Measurements from ENCODE around the gene CSMD2. TPM values are rescaled to one million over a fixed set of nuclear protein-coding genes. Genes with fewer than 3 reads are reported as not detected.

CSMD2 gene
- polyA plus RNA-seq, 4 donors, result under 0.01 to 0.54 (median 0.09) TPM

- H3K27me3 ChIP-seq (ENCODE audit: control insufficient read depth in 3 of 3, insufficient read depth in 3 of 3, low read length in 3 of 3), result no peaks in the 10 kb centered on the region
- no peaks in the 10 kb centered on the region for H3K9me3 ChIP-seq (ENCODE audit: control insufficient read depth in 2 of 2, insufficient read depth in 1 of 2, low read depth in 1 of 2, low read length in 1 of 2)
- H3K4me1 ChIP-seq (ENCODE audit: control insufficient read depth in 3 of 3, insufficient read depth in 2 of 3, low read depth in 1 of 3, low read length in 2 of 3), result no peaks in the 10 kb centered on the region
- no peak overlapping the region for H3K27ac ChIP-seq (ENCODE audit: low read depth in 1 of 3, low read length in 2 of 3)
- H3K4me3 ChIP-seq (ENCODE audit: low read depth in 1 of 3, low read length in 3 of 3), result no peak overlapping the region
- no peaks in the 10 kb centered on the region for H3K36me3 ChIP-seq (ENCODE audit: control insufficient read depth in 3 of 3, insufficient read depth in 2 of 3, low read depth in 1 of 3, low read length in 3 of 3)
- no peak for FAIRE-seq
- no peak for DNase-seq
- WGBS, 3 donors, result 70 to 79% (median 72%) methylated on average over 4 of the region's 4 CpGs
Measured at GRCh38 chr1:33931111-33931475, 233.9 kb downstream of the CSMD2 start.

GRCh38 chr1:33930346-33931110 lies 234.5 kb downstream of the CSMD2 start:
- no peaks in the 10 kb centered on the region for H3K36me3 ChIP-seq (ENCODE audit: control insufficient read depth in 3 of 3, insufficient read depth in 2 of 3, low read depth in 1 of 3, low read length in 3 of 3)
- no peaks in the 10 kb centered on the region for H3K4me1 ChIP-seq (ENCODE audit: control insufficient read depth in 3 of 3, insufficient read depth in 2 of 3, low read depth in 1 of 3, low read length in 2 of 3)
- DNase-seq (no peak), FAIRE-seq (no peak)
- 66 to 70% (median 69%) methylated on average over 11 of the region's 11 CpGs for WGBS, 3 donors
- H3K27me3 ChIP-seq (ENCODE audit: control insufficient read depth in 3 of 3, insufficient read depth in 3 of 3, low read length in 3 of 3), result peaks cover 0 to 3% (median 0%) of the 10 kb centered on the region in 3 donors
- no peaks in the 10 kb centered on the region for H3K9me3 ChIP-seq (ENCODE audit: control insufficient read depth in 2 of 2, insufficient read depth in 1 of 2, low read depth in 1 of 2, low read length in 1 of 2)
- H3K27ac ChIP-seq (ENCODE audit: low read depth in 1 of 3, low read length in 2 of 3), result no peak overlapping the region
- H3K4me3 ChIP-seq (ENCODE audit: low read depth in 1 of 3, low read length in 3 of 3), result no peak overlapping the region

- no peak overlapping the region for H3K4me3 ChIP-seq (ENCODE audit: low read depth in 1 of 3, low read length in 3 of 3)
- H3K27ac ChIP-seq (ENCODE audit: low read depth in 1 of 3, low read length in 2 of 3), result no peak overlapping the region
- no peaks in the 10 kb centered on the region for H3K4me1 ChIP-seq (ENCODE audit: control insufficient read depth in 3 of 3, insufficient read depth in 2 of 3, low read depth in 1 of 3, low read length in 2 of 3)
- H3K9me3 ChIP-seq (ENCODE audit: control insufficient read depth in 2 of 2, insufficient read depth in 1 of 2, low read depth in 1 of 2, low read length in 1 of 2), result no peaks in the 10 kb centered on the region
- FAIRE-seq (no peak), DNase-seq (no peak)
- peaks cover 0 to 3% (median 0%) of the 10 kb centered on the region in 3 donors for H3K27me3 ChIP-seq (ENCODE audit: control insufficient read depth in 3 of 3, insufficient read depth in 3 of 3, low read length in 3 of 3)
- no peaks in the 10 kb centered on the region for H3K36me3 ChIP-seq (ENCODE audit: control insufficient read depth in 3 of 3, insufficient read depth in 2 of 3, low read depth in 1 of 3, low read length in 3 of 3)
Measured at GRCh38 chr1:33928251-33928650, 236.8 kb downstream of the CSMD2 start.

- no peak for FAIRE-seq
- no peak for DNase-seq
- Histone ChIP-seq H3K27me3 (ENCODE audit: control insufficient read depth in 3 of 3, insufficient read depth in 3 of 3, low read length in 3 of 3) (peaks cover 0 to 3% (median 0%) of the 10 kb centered on the region in 3 donors), H3K27ac (ENCODE audit: low read depth in 1 of 3, low read length in 2 of 3) (no peak overlapping the region), H3K4me3 (ENCODE audit: low read depth in 1 of 3, low read length in 3 of 3) (no peak overlapping the region), H3K36me3 (ENCODE audit: control insufficient read depth in 3 of 3, insufficient read depth in 2 of 3, low read depth in 1 of 3, low read length in 3 of 3) (no peaks in the 10 kb centered on the region), H3K9me3 (ENCODE audit: control insufficient read depth in 2 of 2, insufficient read depth in 1 of 2, low read depth in 1 of 2, low read length in 1 of 2) (no peaks in the 10 kb centered on the region), H3K4me1 (ENCODE audit: control insufficient read depth in 3 of 3, insufficient read depth in 2 of 3, low read depth in 1 of 3, low read length in 2 of 3) (no peaks in the 10 kb centered on the region)
- 62 to 73% (median 68%) methylated on average over 2 of the region's 2 CpGs for WGBS, 3 donors
Measured at GRCh38 chr1:33927721-33928120, 237.3 kb downstream of the CSMD2 start.

- H3K4me3 ChIP-seq (ENCODE audit: low read depth in 1 of 3, low read length in 3 of 3), result no peak overlapping the region
- no peaks in the 10 kb centered on the region for H3K4me1 ChIP-seq (ENCODE audit: control insufficient read depth in 3 of 3, insufficient read depth in 2 of 3, low read depth in 1 of 3, low read length in 2 of 3)
- no peaks in the 10 kb centered on the region for H3K36me3 ChIP-seq (ENCODE audit: control insufficient read depth in 3 of 3, insufficient read depth in 2 of 3, low read depth in 1 of 3, low read length in 3 of 3)
- DNase-seq (no peak), FAIRE-seq (no peak)
- 80 to 86% (median 84%) methylated on average over 8 of the region's 8 CpGs for WGBS, 3 donors
- no peaks in the 10 kb centered on the region for H3K9me3 ChIP-seq (ENCODE audit: control insufficient read depth in 2 of 2, insufficient read depth in 1 of 2, low read depth in 1 of 2, low read length in 1 of 2)
- H3K27ac ChIP-seq (ENCODE audit: low read depth in 1 of 3, low read length in 2 of 3), result no peak overlapping the region
- peaks cover 0 to 3% (median 0%) of the 10 kb centered on the region in 3 donors for H3K27me3 ChIP-seq (ENCODE audit: control insufficient read depth in 3 of 3, insufficient read depth in 3 of 3, low read length in 3 of 3)
Measured at GRCh38 chr1:33925586-33925985, 239.4 kb downstream of the CSMD2 start.

GRCh38 chr1:33921281-33921680 lies 243.7 kb downstream of the CSMD2 start:
- no peak overlapping the region for H3K27ac ChIP-seq (ENCODE audit: low read depth in 1 of 3, low read length in 2 of 3)
- no peaks in the 10 kb centered on the region for H3K9me3 ChIP-seq (ENCODE audit: control insufficient read depth in 2 of 2, insufficient read depth in 1 of 2, low read depth in 1 of 2, low read length in 1 of 2)
- FAIRE-seq (no peak), DNase-seq (no peak)
- 77 to 85% (median 83%) methylated on average over 5 of the region's 5 CpGs for WGBS, 3 donors
- peaks cover 0 to 5% (median 0%) of the 10 kb centered on the region in 3 donors for H3K27me3 ChIP-seq (ENCODE audit: control insufficient read depth in 3 of 3, insufficient read depth in 3 of 3, low read length in 3 of 3)
- H3K4me1 ChIP-seq (ENCODE audit: control insufficient read depth in 3 of 3, insufficient read depth in 2 of 3, low read depth in 1 of 3, low read length in 2 of 3), result no peaks in the 10 kb centered on the region
- H3K4me3 ChIP-seq (ENCODE audit: low read depth in 1 of 3, low read length in 3 of 3), result no peak overlapping the region
- no peaks in the 10 kb centered on the region for H3K36me3 ChIP-seq (ENCODE audit: control insufficient read depth in 3 of 3, insufficient read depth in 2 of 3, low read depth in 1 of 3, low read length in 3 of 3)

GRCh38 chr1:33918368-33918767 lies 246.7 kb downstream of the CSMD2 start:
- Histone ChIP-seq H3K27ac (ENCODE audit: low read depth in 1 of 3, low read length in 2 of 3) (no peak overlapping the region), H3K36me3 (ENCODE audit: control insufficient read depth in 3 of 3, insufficient read depth in 2 of 3, low read depth in 1 of 3, low read length in 3 of 3) (no peaks in the 10 kb centered on the region), H3K27me3 (ENCODE audit: control insufficient read depth in 3 of 3, insufficient read depth in 3 of 3, low read length in 3 of 3) (peaks cover 0 to 2% (median 0%) of the 10 kb centered on the region in 3 donors), H3K9me3 (ENCODE audit: control insufficient read depth in 2 of 2, insufficient read depth in 1 of 2, low read depth in 1 of 2, low read length in 1 of 2) (no peaks in the 10 kb centered on the region), H3K4me1 (ENCODE audit: control insufficient read depth in 3 of 3, insufficient read depth in 2 of 3, low read depth in 1 of 3, low read length in 2 of 3) (no peaks in the 10 kb centered on the region), H3K4me3 (ENCODE audit: low read depth in 1 of 3, low read length in 3 of 3) (no peak overlapping the region)
- FAIRE-seq (no peak), DNase-seq (no peak)
- 8 to 21% (median 13%) methylated on average over 1 of the region's 1 CpG for WGBS, 3 donors

- 81 to 88% (median 87%) methylated on average over 11 of the region's 11 CpGs for WGBS, 3 donors
- no peaks in the 10 kb centered on the region for H3K4me1 ChIP-seq (ENCODE audit: control insufficient read depth in 3 of 3, insufficient read depth in 2 of 3, low read depth in 1 of 3, low read length in 2 of 3)
- FAIRE-seq (no peak), DNase-seq (no peak)
- H3K27ac ChIP-seq (ENCODE audit: low read depth in 1 of 3, low read length in 2 of 3), result no peak overlapping the region
- H3K4me3 ChIP-seq (ENCODE audit: low read depth in 1 of 3, low read length in 3 of 3), result no peak overlapping the region
- peaks cover 0 to 5% (median 0%) of the 10 kb centered on the region in 3 donors for H3K27me3 ChIP-seq (ENCODE audit: control insufficient read depth in 3 of 3, insufficient read depth in 3 of 3, low read length in 3 of 3)
- H3K36me3 ChIP-seq (ENCODE audit: control insufficient read depth in 3 of 3, insufficient read depth in 2 of 3, low read depth in 1 of 3, low read length in 3 of 3), result no peaks in the 10 kb centered on the region
- H3K9me3 ChIP-seq (ENCODE audit: control insufficient read depth in 2 of 2, insufficient read depth in 1 of 2, low read depth in 1 of 2, low read length in 1 of 2), result no peaks in the 10 kb centered on the region
Measured at GRCh38 chr1:33916786-33917185, 248.2 kb downstream of the CSMD2 start.

- no peak for DNase-seq
- no peaks in the 10 kb centered on the region for H3K36me3 ChIP-seq (ENCODE audit: control insufficient read depth in 3 of 3, insufficient read depth in 2 of 3, low read depth in 1 of 3, low read length in 3 of 3)
- no peak overlapping the region for H3K27ac ChIP-seq (ENCODE audit: low read depth in 1 of 3, low read length in 2 of 3)
- H3K27me3 ChIP-seq (ENCODE audit: control insufficient read depth in 3 of 3, insufficient read depth in 3 of 3, low read length in 3 of 3), result peaks cover 0 to 5% (median 0%) of the 10 kb centered on the region in 3 donors
- 49 to 57% (median 51%) methylated on average over 2 of the region's 2 CpGs for WGBS, 3 donors
- no peak for FAIRE-seq
- no peaks in the 10 kb centered on the region for H3K9me3 ChIP-seq (ENCODE audit: control insufficient read depth in 2 of 2, insufficient read depth in 1 of 2, low read depth in 1 of 2, low read length in 1 of 2)
- H3K4me1 ChIP-seq (ENCODE audit: control insufficient read depth in 3 of 3, insufficient read depth in 2 of 3, low read depth in 1 of 3, low read length in 2 of 3), result no peaks in the 10 kb centered on the region
- no peak overlapping the region for H3K4me3 ChIP-seq (ENCODE audit: low read depth in 1 of 3, low read length in 3 of 3)
Measured at GRCh38 chr1:33914531-33914930, 250.5 kb downstream of the CSMD2 start.
